D721Med (cell line): ENCODE measurements around the gene PRKN.

Experiments
- DNase-seq: peaks from one replicate; pipeline ENCODE4 v3.0.0; 2011; ENCODE audit warnings: low spot score; ENCODE audit not compliant: insufficient read length
- FAIRE-seq: peaks from 2 replicates; lab custom pipeline; 2011; peaks lifted over from hg19 to GRCh38; lab: Jason Lieb, UNC
- TF ChIP-seq, protein P1 (sequence below): IDR thresholded peaks from 2 replicates; pipeline ENCODE4 v1.5.1; 2012; ENCODE audit warnings: mild to moderate bottlenecking, control low read depth; ENCODE audit not compliant: insufficient read depth; ENCODE audit errors: missing control alignments

The PRKN gene

DNA sequence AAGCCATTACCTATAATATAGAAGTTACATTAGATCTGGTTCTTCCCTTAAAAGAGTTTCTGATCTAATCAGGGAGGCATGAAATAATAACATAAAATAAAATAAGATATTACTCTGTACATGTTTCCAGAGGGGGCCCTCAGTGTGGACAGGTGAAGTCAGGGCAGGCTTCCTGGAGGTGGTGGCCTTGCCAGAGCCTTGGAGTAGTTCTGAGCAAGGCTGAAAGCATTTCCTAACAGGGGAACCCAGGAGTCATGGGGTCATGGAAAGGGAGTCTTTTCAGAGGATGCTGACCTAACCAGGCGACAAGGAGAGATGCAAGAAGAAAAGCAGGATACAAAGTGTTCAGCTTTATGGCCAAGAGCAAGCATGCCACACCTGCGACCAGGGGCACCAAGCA lies 982.4 kb downstream of the PRKN start:
- DNase-seq: no peak
- FAIRE-seq: no peak
- TF ChIP-seq, protein P1, sequence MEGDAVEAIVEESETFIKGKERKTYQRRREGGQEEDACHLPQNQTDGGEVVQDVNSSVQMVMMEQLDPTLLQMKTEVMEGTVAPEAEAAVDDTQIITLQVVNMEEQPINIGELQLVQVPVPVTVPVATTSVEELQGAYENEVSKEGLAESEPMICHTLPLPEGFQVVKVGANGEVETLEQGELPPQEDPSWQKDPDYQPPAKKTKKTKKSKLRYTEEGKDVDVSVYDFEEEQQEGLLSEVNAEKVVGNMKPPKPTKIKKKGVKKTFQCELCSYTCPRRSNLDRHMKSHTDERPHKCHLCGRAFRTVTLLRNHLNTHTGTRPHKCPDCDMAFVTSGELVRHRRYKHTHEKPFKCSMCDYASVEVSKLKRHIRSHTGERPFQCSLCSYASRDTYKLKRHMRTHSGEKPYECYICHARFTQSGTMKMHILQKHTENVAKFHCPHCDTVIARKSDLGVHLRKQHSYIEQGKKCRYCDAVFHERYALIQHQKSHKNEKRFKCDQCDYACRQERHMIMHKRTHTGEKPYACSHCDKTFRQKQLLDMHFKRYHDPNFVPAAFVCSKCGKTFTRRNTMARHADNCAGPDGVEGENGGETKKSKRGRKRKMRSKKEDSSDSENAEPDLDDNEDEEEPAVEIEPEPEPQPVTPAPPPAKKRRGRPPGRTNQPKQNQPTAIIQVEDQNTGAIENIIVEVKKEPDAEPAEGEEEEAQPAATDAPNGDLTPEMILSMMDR: no peak

- FAIRE-seq (no peak), DNase-seq (no peak)
- TF ChIP-seq, protein P1: no peak
These were observed 983.1 kb downstream of the PRKN start for GRCh38 chr6:161744211-161745067.

GRCh38 chr6:161743509-161744178 lies 983.9 kb downstream of the PRKN start:
- no peak for FAIRE-seq
- TF ChIP-seq, protein P1: no peak
- DNase-seq: no peak

GRCh38 chr6:161740486-161740885 lies 987.1 kb downstream of the PRKN start:
- DNase-seq: no peak
- no peak for FAIRE-seq
- TF ChIP-seq, protein P1: no peak

GRCh38 chr6:161736781-161737292 lies 990.7 kb downstream of the PRKN start:
- TF ChIP-seq, protein P1: no peak
- DNase-seq (no peak), FAIRE-seq (no peak)

DNA sequence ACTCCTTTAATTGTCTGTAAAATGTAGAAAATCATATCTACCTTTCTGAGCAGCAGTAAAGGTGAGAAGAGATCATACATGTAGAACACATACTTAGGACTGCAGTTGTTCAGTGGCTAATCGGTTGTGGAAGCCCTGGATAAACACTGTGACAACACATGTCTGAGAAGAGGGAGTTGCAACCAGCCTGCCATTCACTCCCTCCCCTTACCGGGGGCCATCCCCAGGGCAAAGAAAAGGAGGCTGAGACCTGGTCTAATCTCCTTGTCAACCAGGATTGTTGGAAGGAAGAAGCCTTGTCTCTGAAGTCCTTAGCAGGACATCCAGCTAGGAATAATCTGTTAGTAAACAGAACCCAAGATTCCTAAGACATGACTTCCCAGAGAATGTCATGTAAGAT lies 991.2 kb downstream of the PRKN start:
- FAIRE-seq (no peak), DNase-seq (no peak)
- TF ChIP-seq, protein P1: no peak
